NCI-H2227 treated with DMSO at 0.1 percent for 48 hours (cell line): Measurements from ENCODE around the gene SLC22A7.

Experiments
- DNase-seq: peaks from one replicate; lab custom pipeline; 2025; lab: John Stamatoyannopoulos, UW

Gene SLC22A7

DNA sequence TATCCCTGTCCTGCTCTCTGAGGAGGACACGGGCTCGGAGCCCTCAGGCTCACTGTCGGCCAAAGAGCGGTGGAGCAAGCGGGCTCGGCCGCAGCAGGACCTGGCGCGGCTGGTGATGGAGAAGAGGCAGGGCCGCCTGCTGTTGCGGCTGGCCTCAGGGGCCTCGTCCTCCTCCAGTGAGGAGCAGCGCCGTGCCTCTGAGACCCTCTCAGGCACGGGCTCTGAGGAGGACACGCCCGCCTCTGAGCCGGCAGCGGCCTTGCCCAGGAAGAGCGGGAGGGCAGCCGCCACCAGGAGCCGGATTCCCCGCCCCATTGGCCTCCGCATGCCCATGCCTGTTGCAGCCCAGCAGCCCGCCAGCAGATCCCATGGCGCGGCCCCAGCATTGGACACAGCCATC, 14.2 kb upstream of the SLC22A7 start:
- no peak for DNase-seq

DNA sequence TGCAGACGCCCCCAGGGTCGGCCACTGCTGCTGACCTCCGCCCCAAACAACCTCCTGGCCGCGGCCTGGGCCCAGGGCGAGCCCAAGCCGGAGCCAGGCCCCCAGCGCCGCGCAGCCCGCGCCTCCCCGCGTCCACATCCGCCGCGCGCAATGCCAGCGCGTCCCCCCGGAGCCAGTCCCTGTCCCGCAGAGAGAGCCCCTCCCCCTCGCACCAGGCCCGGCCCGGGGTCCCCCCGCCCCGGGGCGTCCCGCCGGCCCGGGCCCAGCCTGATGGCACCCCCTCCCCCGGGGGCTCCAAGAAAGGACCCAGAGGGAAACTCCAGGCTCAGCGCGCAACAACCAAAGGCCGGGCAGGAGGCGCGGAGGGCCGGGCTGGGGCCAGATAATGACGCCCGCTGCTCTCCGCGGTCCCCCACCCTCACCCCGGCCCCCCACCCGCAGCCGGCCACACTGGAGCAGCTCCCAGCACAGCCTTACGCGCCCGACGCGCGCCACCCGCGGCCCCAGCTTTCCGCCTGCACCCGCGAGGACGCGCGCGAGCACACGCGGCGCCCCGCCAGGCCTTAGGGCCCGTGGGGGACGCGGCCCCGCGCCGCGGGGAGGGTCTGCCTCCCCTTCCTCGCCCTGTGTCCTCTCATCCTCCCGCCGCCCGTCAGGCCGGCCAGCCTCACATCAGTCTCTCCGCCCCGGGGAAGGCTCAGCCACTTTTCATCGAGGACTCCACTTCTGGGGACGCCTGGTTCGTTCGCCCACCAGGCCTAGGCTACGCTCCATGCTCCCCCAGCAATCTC, 12.9 kb upstream of the SLC22A7 start:
- no peak for DNase-seq

DNA sequence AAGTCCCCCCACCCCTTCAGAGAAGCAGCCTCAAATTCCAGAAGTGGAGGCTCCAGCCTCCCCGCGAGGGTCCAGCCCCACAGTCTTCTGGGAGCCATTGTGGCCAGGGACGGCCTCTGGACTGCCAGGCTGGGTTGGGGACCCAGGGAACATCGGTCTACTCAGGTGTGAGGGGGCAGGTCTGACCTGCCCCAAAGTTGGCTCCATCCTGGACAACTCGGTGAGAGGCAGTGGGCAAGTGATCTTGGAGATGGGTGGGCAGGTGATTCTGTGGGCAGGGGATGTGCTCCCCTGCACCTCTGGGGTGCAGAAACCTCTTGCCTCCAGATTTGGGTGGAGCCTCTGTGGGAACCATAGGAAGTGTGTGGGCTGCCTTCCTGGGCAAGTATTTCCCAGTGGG, 12.2 kb upstream of the SLC22A7 start:
- DNase-seq, result no peak

DNA sequence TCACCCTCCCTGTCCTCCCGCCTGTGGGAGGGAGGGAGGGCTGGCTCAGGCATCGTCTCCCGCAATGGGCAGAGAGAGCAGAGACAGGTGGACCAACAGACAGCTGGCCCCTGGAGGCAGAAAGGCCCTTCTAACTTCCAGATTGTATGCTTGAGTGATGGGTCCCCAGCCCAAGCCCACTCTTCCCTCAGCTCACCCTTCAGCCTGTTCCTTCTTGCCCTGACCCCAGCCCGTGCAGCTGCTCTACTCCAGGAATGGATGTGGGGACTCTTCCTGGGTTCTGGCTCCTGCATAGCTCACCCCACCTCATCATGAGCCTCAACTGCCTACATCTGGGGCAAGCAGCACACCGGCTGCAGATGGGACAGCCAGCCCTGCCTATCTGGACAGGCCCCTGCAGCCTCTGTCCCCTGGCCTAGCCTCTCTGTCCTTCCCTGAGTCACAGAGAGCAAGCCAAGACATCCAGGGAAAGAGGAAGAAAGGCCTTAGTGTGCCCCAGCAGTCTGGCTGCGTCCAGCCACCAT, 11.5 kb upstream of the SLC22A7 start:
- DNase-seq, result no peak

DNA sequence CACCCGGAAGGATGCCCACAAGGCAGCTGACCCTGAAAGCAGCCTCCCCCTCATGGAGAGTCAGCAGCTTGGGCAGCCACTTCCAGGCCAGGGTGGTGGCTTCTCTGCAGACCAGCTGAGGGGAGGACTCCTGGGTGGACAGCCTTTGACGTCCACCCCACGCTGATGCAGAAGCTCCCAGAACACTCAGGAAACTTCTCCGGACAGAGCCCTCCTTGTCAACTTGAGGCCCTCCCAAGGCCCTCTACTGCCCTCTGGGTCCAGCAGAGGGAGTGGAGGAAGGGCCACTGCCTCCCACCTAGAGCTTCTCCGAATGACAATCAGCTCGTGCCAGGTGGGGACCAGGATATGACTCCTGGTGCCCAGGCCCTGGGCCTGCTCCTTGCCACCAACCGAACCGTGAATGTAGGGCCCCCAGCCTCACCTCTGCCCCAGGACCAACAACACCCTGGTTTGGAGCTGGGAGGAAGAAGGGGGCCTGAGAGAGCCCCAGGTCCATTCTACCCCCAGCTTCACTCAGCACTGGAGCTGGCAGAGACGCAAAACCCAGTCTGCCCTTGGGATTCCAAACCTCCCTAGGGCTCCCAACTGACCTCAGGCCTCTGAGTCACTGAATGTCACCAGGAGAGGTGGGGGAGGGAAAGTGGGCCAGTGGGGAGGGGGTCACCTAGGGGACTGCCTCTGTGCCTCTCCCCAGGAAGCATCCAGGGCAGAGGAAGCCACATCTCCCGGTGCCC, 10.9 kb upstream of the SLC22A7 start:
- DNase-seq, result no peak

DNA sequence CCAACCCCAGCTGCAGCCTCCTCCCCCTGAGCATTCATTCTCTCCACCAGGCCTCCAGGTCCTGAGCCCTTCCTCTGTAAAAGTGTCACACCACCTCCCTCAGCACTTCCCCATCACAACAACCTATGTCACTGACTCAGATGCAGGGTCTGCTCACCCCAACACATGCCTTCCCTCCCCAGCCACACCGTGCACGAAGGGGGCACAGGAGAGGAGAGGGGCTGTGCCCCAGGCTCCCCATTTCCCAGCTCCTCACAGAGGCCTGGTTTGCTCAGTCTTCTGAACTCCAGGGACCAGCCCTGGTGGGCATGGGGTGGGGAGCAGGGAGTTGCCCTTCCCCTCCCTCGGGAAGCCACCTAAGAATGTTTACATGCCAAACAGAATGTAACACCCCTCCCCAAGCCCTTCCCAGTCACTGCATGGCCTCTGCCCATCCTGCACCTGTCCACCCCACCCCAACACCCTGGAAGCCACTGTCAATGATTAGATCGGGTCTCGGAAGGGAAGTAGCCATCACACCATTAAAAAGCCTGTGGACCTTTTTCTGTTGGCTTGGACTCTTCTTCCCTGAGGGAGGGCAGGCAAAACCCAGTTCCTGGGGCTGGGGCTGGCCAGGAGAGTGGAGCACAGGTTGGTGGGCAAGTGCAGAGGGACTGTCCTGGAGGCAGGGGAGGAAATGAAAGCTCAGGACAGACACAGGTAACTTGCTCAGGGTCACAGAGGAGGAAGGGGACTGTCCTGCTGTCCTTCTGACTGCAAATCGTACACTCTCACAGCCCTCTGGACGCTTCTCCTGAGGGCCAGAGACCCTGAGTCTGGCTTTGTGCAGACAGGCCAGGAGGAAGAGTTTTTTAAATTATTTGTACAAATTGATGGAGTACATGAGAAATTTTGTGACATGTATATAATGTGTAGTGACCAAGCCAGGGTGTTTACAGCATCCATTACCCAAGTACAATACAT, 10.1 kb upstream of the SLC22A7 start:
- no peak for DNase-seq

DNA sequence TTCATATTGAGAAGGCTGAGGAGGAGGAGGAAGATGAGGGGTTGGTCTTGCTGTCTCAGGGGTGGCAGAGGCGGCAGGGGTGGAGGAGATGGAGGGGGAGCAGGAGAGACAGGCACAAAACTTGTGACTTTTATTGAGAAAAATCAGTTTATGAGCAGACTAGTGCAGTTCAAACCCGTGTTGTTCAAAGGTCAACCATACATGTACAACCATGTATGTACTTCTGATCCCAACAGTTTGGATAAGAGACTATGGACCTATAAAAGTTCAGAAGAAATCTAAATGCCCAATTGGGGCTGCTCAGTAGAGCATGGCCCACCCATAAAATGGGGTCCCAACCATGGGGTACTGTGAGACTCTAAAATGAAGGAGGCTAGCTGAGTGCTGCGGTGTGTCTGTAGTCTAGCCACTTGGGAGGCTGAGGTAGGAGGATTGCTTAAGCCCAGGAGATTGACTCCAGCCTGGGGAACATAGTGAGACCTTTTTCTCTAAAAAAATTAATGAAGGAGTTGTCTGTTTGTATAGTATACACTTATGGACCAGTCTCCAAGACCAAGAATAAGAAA, 7.6 kb upstream of the SLC22A7 start:
- DNase-seq, result no peak

DNA sequence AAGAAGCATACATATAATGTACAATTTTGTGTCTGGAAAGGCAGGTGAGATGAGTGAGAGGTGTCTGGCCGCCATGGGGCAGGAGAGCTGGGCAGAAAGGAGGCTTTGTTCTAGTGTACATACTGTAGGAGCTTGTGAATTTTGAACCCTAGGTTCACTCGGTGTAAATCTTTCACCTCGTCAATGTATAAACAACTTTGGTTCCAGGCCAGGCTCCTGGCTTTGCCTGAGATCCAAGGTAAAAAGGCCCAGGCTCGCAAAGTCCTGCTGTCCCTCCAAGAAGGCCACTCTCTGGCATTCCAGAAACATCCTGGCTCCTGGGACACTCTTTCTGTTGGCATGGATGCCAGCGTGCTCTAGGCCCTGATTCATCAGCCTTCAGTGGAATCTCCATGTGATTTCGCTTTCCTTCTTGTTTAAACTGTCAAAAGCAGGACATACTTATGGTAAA, 7.1 kb upstream of the SLC22A7 start:
- no peak for DNase-seq

DNA sequence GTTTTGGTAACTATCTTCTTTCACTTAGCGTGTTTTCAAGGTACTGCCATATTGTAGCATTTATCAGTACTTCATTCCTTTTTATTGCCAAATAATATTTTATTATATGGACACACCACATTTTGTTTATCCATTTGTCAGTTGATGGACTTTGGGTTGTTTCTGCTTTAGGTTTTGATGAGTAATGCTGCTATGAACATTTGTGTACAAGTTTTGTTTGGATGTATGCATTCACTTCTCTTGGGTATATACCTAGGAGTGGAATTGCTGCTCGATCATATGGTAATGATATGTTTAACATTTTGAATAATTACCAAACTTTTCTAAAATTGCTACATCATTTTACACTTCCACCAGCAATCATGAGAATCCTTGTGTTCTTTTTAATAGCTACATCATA, 6.4 kb upstream of the SLC22A7 start:
- no peak for DNase-seq

DNA sequence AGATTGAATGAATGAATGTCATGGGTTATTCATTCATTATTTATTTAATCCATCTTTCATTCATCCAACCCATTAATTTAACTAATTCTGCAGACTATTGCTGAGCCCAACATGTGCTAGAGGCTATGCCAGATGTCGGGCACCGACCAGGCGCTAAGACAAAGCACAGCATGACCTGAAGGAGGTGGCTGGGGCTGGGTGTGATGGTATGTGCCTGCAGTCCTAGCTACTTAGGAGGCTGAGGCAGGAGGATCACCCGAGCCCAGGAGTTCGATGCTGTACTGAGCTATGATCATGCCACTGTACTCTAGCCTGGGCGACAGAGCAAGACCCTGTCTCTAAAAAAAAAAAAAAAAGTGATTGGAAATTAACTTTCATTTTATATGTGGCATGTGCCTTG, 5.7 kb upstream of the SLC22A7 start:
- DNase-seq, result no peak

DNA sequence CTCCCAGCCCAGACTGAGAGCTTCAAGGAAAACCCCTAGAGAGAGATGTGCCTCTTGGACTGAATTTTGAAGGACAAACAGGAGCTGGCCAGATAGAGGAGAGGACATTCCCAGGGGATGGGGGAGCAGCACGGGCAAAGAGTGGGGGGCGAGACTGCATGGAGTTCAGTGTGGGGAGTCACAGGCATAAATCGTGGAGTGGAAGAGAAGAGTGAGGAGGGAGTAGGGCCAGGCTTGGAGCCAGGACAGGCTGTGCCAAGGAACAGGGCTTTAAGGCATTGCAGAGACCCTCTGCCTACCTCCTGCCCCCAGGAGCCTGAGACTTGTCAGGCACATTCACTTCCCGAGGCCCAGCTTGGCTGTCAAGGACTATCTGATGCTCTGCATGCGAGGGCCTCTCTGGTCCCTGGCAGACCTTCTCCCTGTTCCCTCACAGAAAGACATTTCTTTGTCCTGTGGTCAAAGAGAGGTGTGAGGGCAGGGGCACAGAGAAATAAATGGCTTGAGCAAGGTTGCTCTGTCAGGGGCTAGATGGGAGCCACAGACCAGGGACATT, 5.2 kb upstream of the SLC22A7 start:
- DNase-seq, result no peak

DNA sequence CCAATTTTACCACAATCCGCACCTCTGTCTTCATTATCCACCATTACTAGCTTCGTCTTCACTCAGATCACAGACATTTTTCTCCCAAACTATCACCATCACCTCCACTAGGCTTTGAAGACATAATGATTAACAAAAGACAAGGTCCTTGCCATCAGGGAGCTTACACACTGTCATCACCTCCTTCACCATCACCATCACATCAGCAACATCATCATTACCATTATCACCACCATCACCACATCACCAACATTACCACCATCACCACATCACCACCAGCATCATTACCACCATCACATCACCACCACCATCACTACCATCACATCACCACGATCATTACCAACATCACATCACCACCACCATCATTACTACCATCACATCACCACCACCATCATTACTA, 4.4 kb upstream of the SLC22A7 start:
- no peak for DNase-seq

DNA sequence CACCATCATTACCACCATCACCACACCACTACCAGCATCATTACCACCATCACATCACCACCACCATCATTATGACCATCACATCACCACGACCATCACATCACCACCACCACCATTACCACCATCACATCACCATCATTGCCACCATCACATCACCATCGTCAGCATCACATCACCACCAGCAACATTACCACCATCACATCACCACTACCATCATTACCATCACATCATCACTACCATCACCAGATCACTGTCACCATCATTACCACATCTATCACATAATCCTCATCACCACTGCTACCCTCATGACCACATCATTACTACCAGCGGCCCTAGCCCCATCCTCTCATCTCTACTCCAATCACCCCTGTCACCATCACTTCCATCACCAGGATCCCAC, 3.5 kb upstream of the SLC22A7 start:
- DNase-seq, result no peak

DNA sequence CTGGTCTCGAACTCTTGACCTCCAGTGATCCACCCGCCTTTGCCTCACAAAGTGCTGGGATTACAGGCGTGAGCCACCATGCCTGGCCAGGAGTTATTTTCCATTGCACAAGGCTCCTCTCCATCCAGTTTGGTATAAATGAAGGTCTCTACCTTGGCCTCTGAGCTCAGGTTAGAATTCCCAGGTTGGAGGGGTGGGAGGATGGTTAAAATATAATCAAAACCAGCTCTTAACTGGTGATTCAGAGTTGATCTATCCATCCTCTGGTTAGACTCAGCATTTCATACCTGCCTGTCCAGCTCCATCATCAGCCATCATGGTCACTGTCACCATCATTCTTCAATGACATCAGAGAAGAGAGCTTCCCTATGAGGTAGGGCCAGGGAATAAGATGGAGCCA, 2.6 kb upstream of the SLC22A7 start:
- no peak for DNase-seq

DNA sequence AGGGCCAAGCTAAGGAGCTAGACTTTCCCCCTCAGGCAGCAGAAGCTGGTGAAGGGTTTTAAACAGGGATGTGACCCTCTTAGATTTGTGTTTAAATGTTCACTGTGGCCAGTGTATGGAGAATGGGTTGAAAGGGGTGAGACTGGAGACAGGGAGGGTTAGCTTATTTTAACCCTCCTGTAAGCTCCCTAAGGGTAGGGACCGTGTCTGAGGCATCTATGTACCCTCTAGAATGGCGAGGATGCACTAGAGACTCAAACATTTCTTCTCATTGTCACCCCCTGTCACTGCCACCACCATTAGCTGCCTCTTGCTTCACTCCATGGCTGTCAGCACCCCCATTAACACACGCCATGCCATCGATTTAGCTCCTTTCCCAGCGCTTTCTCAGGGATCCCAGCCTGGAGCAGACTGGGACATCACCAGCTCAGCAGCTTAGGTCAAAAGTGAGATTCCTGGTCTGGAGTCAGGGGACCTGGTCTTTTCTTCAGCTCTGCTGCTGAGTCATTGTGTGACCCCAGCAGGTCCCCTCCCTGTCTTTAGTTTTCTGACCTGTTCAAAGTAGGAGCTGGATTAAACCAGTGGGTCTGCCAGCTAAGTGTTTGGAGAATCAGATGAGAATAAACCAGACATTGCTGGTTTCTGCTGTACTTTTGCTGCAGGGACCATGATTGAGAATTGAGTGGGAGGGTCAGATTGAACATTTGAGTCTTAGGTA, 1.1 kb upstream of the SLC22A7 start:
- DNase-seq, result no peak

DNA sequence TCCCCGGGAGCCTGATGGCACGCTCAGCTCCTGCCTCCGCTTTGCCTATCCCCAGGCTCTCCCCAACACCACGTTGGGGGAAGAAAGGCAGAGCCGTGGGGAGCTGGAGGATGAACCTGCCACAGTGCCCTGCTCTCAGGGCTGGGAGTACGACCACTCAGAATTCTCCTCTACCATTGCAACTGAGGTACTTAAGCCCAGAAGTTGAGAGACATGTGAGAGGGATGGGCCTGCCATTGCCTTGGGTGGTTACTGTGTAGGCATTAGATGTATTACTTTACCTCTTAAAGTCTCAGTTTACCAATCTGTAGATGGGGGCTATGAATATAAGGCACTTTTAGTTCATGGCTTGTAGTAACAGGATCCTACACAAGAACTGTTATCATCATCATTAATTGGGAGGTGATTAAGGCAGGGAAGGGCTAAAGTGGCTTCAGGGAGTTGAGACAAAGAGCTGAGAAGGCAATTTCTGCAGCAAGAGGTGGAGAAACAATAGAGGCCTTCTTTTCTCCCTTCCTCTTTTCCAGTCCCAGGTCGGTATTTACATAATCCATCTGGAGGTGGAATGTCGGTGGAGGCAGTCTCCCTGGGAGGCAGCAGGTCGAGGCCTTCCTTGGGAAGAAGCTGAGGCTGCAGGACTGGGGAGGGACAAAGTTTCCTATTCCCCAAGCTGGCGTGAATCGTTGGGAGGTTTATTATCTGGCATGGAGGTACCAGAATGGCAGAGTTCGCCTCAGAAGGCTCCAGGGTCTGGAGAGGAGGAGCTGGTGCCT, 691 bp downstream of the SLC22A7 start:
- DNase-seq, result no peak

DNA sequence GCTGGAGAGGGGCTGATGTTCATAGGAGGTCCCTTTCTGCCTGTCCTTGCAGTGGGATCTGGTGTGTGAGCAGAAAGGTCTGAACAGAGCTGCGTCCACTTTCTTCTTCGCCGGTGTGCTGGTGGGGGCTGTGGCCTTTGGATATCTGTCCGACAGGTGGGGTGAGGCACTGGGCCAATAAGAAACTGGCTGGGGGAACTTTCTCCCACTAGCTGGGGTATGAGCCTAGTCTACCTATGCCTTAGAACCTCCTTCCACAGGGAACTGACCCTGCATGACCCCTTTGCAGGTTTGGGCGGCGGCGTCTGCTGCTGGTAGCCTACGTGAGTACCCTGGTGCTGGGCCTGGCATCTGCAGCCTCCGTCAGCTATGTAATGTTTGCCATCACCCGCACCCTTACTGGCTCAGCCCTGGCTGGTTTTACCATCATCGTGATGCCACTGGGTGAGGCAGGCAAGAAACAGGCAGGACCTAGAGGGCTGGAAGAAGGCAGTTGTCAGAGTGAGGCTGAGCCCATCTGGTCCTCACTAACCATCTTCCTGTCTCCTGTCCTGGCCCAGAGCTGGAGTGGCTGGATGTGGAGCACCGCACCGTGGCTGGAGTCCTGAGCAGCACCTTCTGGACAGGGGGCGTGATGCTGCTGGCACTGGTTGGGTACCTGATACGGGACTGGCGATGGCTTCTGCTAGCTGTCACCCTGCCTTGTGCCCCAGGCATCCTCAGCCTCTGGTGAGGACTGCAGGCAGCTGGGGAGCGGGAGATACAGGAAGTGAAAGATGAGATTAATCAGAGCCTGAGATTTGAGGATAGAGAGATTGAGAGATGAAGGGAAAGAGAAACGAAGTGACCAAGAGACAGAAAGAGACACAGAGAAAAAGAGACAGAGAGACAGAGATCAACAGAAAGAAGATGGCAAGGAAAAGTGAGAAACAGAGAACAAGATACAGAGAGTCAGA, 1.6 kb downstream of the SLC22A7 start:
- DNase-seq, result no peak

DNA sequence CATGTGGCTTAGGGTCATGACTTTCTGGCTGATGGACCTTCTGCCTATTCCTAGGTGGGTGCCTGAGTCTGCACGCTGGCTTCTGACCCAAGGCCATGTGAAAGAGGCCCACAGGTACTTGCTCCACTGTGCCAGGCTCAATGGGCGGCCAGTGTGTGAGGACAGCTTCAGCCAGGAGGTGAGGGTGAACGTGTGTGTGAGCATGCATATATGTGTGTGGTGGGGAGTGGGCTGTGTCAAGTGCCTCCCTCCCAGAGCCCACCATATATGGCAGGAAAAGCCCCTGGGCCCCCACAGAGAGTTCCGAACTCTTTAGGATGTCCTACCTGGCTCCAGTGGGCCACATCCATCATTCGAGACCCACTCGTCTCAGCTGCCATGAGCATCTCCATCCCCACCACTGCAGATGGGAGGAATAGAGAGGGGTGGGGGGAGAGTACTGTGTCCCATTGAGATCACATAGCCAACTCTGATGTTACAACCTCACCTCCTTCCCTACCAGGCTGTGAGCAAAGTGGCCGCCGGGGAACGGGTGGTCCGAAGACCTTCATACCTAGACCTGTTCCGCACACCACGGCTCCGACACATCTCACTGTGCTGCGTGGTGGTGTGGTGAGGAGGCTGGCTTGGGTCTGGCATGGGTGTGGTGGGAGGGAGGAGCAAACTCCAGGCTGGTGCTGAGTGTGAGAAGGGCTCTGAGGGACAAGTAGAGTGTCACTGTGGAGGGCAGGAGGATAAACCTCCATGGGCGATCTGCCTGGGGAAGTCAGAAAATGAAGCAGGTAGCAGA, 3.2 kb downstream of the SLC22A7 start:
- no peak for DNase-seq
